GM18498 (cell line): Measurements from ENCODE around the gene PRIMA1.

Experiments used
- ATAC-seq: cut with Tn5 transposase; IDR thresholded peaks from one replicate; pipeline ENCODE4 v1.9.1; 2021; ENCODE audit warnings: mild to moderate bottlenecking, moderate library complexity; ENCODE audit not compliant: unreplicated experiment

The PRIMA1 gene

DNA sequence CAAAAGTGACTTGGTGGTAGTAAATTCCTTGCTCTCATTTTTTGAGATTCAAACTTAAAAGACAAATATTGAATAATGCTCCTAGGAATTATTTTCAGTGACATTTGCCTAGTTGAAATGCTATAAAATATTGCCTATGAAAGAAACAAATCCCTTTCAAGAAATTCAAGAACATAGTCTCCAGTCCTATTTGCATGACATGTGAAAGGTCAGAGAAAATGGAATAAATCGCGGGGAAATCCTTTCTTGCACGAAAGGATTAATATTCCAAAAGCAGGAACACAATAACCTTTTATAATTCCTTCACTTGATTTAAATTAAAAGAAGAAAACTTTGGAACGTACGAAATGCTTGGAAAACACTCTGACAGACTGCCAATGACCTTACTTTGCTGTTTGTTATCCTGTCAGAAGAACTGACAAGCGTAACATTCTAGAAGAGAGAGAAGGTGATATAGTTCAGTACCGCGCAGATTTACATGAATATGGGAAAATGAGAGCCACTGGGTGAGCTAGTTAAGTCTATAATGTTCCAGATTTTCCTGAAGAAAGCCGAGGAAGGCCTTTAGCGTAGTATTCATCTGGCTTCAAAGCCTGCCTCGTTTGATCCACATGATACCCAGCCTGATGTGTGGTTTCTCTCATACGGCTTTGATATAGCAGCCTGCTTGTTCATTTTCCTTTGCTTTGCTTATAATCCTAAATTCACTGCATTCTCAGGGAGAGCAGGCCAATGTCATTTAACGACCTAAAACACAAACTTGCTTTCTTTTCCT lies 103.0 kb downstream of the PRIMA1 start:
- no peak for ATAC-seq

DNA sequence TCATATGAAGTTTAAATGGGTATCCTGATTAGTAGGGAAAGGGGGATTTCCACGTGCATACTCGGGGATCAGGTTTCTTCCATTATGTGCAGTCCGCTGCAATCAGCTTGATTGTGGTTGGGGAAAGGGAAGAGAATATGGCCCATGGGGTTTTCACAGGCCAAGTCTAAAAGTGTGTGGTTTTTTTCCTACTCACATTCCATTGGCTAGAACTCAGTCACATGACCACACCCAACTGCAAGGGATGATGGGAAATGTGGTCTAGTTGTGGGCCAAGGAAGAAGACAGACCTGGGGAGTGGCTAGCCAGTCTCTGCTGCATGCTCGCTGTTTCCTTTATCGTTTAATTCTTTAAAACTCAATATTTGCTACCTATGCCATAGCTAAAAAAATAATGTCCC lies 105.1 kb downstream of the PRIMA1 start:
- no peak for ATAC-seq

GRCh38 chr14:93682459-93682858 lies 105.8 kb downstream of the PRIMA1 start:
- no peak for ATAC-seq

GRCh38 chr14:93676416-93676958 lies 111.8 kb downstream of the PRIMA1 start:
- no peak for ATAC-seq

DNA sequence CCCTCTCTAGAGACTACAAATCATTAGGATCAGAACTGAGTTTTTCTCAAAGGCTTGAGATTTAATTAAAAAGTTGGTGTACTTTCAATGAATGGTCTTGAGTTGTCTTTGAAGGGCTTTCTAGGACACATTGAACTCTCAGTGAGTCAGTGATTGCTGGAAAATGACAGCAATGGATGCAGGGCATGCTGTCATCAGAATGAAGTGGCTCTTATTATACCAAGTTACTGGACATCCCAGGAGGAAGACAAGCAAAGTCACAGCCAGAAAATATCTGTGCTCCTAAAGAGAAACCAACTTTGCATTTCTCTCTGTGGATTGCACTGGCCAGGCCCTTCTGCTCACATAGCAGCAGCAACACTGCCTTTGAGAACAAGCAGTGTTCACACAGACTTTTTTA lies 112.6 kb downstream of the PRIMA1 start:
- no peak for ATAC-seq

DNA sequence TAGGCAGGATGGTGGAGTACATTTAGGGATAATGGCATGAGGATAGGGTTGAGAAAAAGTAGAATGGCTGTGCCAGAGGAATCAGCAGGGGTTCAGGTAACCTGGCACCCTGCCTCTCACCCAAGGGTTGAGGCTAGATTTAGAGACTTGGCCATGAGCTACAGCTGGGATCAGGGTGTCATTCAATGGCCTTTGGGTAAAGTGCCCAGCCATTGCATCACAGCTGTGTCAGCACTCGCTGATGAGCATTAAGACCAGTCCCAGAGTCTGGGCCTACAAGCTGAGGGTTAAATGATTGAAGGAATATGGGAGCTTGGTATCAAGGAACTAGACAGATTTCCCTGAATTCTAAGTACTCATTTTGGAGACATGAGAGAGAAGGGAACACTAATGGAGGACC lies 113.9 kb downstream of the PRIMA1 start:
- ATAC-seq = no peak

GRCh38 chr14:93669632-93670031 lies 118.7 kb downstream of the PRIMA1 start:
- ATAC-seq = no peak
